ENCODE results near the gene TIMP3. TPM values are rescaled to one million over a fixed set of nuclear protein-coding genes. Genes with fewer than 3 reads are reported as not detected.

The TIMP3 gene
- total and polyA plus RNA-seq, 2 of the 4 experiments (the other 2 are of a cell fraction), result 98.8 to 179 TPM

DNA sequence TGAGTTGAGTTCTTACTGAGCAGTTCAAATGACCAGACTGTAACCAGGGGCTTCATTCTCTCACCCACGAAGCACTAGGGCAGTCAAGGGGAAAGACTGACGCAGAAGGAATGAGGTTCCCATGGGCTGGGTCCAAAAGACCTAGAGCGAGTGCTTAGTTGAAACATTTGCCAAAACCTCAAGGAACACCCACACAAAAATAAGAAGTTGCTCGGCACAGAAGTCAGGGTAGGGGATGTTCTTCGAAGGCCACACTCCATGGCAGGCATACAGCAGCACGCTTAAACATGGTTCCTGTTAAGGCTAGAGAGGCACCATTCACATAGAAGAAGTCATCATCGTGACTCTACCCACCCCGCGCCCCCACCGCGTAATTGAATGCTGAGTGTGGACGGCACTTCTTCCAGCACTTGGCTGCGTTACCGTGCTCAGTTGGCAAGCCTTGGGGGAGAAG lies 52.9 kb downstream of the TIMP3 start:
- DNase-seq, result no peak

More for the DNA sequence above, 52.9 kb downstream of the TIMP3 start:
- Histone ChIP-seq H2BK5ac (ENCODE audit: low read depth, low read length, poor library complexity, severe bottlenecking) (no peak overlapping the region), H3K18ac (ENCODE audit: low read depth, low read length) (no peak overlapping the region), H3K56ac (ENCODE audit: extremely low read depth, insufficient read depth, low read length) (no peak overlapping the region), H3K79me1 (ENCODE audit: low read depth in 1 of 2, low read length in 2 of 2) (peaks cover 3 to 61% of the 10 kb centered on the region in 2 experiments), H3K27ac (ENCODE audit: insufficient read depth, low read length) (no peak overlapping the region), H4K20me1 (ENCODE audit: insufficient read depth, low read length) (peaks cover 65% of the 10 kb centered on the region), H3K23ac (ENCODE audit: low read depth, low read length) (no peak overlapping the region), H2AK5ac (ENCODE audit: low read depth, low read length) (no peak overlapping the region), H3K9ac (ENCODE audit: low read depth, low read length) (no peak overlapping the region), H3K4me1 (ENCODE audit: control insufficient read depth, insufficient read depth, low read length) (no peaks in the 10 kb centered on the region), H2BK15ac (ENCODE audit: low read depth, low read length) (no peak overlapping the region), H3K36me3 (ENCODE audit: control insufficient read depth, insufficient read depth, low read length) (peaks cover 81% of the 10 kb centered on the region), H2AFZ (replicated peaks; ENCODE audit: low read length, poor library complexity) (no peak overlapping the region), H3K4me3 (ENCODE audit: insufficient read depth, low read depth, low read length) (no peak overlapping the region), H3K4ac (ENCODE audit: low read depth, low read length) (no peak overlapping the region), H3K27me3 (ENCODE audit: control insufficient read depth, insufficient read depth, low read length) (no peaks in the 10 kb centered on the region), H3K14ac (replicated peaks; ENCODE audit: low read depth, low read length) (no peak overlapping the region), H2BK120ac (ENCODE audit: low read depth, low read length) (no peak overlapping the region), H3K9me1 (ENCODE audit: insufficient read depth, low read length) (peaks cover 34% of the 10 kb centered on the region; the same call in 1 of the 2 replicates), H4K91ac (ENCODE audit: insufficient read depth, low read depth, low read length) (no peak overlapping the region), H2AK9ac (replicated peaks; ENCODE audit: low read depth, low read length, poor library complexity) (no peak overlapping the region), H4K5ac (ENCODE audit: low read depth, low read length) (no peak overlapping the region), H2BK20ac (ENCODE audit: low read depth, low read length) (no peak overlapping the region), H3K9me3 (ENCODE audit: control insufficient read depth, insufficient read depth, low read length) (no peaks in the 10 kb centered on the region), H4K8ac (ENCODE audit: low read depth in 2 of 2, low read length in 2 of 2) (no peak overlapping the region), H3K4me2 (ENCODE audit: low read depth, low read length) (no peak overlapping the region)
- no CpG with 5 or more reads among the region's 14 CpGs for WGBS, 2 experiments (ENCODE audit: extremely low coverage in 2 of 2, insufficient read length in 1 of 2)
- no peak for ATAC-seq (ENCODE audit: low read depth)
- no peak for TF ChIP-seq MXI1 (IDR thresholded peaks at IDR 0.05; ENCODE audit: borderline replicate concordance, low read depth, low read length)
- no peak for TF ChIP-seq MAZ (IDR thresholded peaks at IDR 0.05; ENCODE audit: borderline replicate concordance, low read depth, low read length)
- no peak for TF ChIP-seq MAFK (IDR thresholded peaks at IDR 0.05; ENCODE audit: low read depth, low read length)
- TF ChIP-seq, protein P1, sequence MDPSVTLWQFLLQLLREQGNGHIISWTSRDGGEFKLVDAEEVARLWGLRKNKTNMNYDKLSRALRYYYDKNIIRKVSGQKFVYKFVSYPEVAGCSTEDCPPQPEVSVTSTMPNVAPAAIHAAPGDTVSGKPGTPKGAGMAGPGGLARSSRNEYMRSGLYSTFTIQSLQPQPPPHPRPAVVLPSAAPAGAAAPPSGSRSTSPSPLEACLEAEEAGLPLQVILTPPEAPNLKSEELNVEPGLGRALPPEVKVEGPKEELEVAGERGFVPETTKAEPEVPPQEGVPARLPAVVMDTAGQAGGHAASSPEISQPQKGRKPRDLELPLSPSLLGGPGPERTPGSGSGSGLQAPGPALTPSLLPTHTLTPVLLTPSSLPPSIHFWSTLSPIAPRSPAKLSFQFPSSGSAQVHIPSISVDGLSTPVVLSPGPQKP (IDR thresholded peaks at IDR 0.05; ENCODE audit: borderline replicate concordance, low read depth, low read length), result no peak
- no peak for TF ChIP-seq RAD21 (IDR thresholded peaks at IDR 0.05; ENCODE audit: low read length)
- no peak for TF ChIP-seq BHLHE40 (IDR thresholded peaks at IDR 0.05; ENCODE audit: low read depth, low read length)
- TF ChIP-seq NFE2L2 (IDR thresholded peaks at IDR 0.05; ENCODE audit: low read depth, low read length), result no peak
- no peak for TF ChIP-seq CEBPB (IDR thresholded peaks at IDR 0.05; ENCODE audit: low read depth, low read length)
- no peak for TF ChIP-seq FOS (IDR thresholded peaks at IDR 0.05; ENCODE audit: low read depth, low read length)
- no peak for TF ChIP-seq SMC3 (IDR thresholded peaks at IDR 0.05; ENCODE audit: low read depth, low read length)
- TF ChIP-seq USF2 (IDR thresholded peaks at IDR 0.05; ENCODE audit: low read depth, low read length), result no peak
- TF ChIP-seq RFX5 (IDR thresholded peaks at IDR 0.05; ENCODE audit: low read depth, low read length), result no peak
- TF ChIP-seq, protein P2, sequence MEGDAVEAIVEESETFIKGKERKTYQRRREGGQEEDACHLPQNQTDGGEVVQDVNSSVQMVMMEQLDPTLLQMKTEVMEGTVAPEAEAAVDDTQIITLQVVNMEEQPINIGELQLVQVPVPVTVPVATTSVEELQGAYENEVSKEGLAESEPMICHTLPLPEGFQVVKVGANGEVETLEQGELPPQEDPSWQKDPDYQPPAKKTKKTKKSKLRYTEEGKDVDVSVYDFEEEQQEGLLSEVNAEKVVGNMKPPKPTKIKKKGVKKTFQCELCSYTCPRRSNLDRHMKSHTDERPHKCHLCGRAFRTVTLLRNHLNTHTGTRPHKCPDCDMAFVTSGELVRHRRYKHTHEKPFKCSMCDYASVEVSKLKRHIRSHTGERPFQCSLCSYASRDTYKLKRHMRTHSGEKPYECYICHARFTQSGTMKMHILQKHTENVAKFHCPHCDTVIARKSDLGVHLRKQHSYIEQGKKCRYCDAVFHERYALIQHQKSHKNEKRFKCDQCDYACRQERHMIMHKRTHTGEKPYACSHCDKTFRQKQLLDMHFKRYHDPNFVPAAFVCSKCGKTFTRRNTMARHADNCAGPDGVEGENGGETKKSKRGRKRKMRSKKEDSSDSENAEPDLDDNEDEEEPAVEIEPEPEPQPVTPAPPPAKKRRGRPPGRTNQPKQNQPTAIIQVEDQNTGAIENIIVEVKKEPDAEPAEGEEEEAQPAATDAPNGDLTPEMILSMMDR (conservative IDR thresholded peaks at IDR 0.05; ENCODE audit: low read depth, low read length), result no peak
- POLR2A ChIA-PET (ENCODE audit: unreplicated experiment), result no interaction called here
- no TSS peak for BruUV-seq (replicated peaks)
- in situ Hi-C loops (cut with MboI; ENCODE audit: low sequenced_read_pairs), result no loop called here
- intact Hi-C loops (cut with micrococcal nuclease), result no loop called here
- dilution Hi-C loops (cut with HindIII; ENCODE audit: low sequenced_read_pairs, unreplicated experiment), result no loop called here
- CTCF ChIA-PET, result no interaction called here

All from IMR-90 (cell line).